ENCODE measurements around the gene ACO1. TPM values are rescaled to one million over a fixed set of nuclear protein-coding genes. Genes with fewer than 3 reads are reported as not detected.

ACO1 gene
- total and polyA plus RNA-seq, 12 donors = 11.3 to 130 (median 97.3) TPM

DNA sequence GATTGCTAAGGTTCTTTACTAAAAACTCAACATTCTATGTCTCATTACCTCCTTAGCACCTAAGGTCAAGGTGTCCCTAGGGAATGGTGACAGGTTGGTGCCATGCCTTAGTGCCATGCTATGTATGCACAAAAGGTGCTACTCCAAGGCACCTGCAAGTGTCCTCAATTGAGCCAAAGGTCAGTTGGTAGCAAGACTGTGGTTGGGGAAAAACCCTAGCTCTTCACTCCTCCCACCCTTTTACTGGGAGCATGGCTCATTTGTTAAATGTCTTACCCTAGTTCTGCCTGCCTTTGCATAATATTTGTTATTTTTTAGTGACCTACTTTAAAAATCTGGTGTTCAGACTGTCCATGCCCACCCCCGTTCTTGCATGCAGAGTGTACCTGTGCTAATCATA lies 17.0 kb downstream of the ACO1 start:
- H3K4me1 ChIP-seq (replicated peaks in 1 of 2) = peaks cover 18 to 44% of the 10 kb centered on the region in 2 donors
- DNase-seq = no peak
- TF ChIP-seq, protein P1, sequence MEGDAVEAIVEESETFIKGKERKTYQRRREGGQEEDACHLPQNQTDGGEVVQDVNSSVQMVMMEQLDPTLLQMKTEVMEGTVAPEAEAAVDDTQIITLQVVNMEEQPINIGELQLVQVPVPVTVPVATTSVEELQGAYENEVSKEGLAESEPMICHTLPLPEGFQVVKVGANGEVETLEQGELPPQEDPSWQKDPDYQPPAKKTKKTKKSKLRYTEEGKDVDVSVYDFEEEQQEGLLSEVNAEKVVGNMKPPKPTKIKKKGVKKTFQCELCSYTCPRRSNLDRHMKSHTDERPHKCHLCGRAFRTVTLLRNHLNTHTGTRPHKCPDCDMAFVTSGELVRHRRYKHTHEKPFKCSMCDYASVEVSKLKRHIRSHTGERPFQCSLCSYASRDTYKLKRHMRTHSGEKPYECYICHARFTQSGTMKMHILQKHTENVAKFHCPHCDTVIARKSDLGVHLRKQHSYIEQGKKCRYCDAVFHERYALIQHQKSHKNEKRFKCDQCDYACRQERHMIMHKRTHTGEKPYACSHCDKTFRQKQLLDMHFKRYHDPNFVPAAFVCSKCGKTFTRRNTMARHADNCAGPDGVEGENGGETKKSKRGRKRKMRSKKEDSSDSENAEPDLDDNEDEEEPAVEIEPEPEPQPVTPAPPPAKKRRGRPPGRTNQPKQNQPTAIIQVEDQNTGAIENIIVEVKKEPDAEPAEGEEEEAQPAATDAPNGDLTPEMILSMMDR (IDR thresholded peaks at IDR 0.05) = no peak
- no peaks in the 10 kb centered on the region for H3K27me3 ChIP-seq
- no peak overlapping the region for H3K4me3 ChIP-seq
- WGBS, 4 donors = 68 to 78% (median 73%) methylated on average over 1 of the region's 1 CpG
- no peaks in the 10 kb centered on the region for H3K9me3 ChIP-seq (replicated peaks in 1 of 3)
- no peak overlapping the region for H3K27ac ChIP-seq
- intact Hi-C loops (cut with DNase I) = no loop called here
- peaks cover 0 to 12% of the 10 kb centered on the region in 2 donors for H3K36me3 ChIP-seq (replicated peaks in 1 of 2)

DNA sequence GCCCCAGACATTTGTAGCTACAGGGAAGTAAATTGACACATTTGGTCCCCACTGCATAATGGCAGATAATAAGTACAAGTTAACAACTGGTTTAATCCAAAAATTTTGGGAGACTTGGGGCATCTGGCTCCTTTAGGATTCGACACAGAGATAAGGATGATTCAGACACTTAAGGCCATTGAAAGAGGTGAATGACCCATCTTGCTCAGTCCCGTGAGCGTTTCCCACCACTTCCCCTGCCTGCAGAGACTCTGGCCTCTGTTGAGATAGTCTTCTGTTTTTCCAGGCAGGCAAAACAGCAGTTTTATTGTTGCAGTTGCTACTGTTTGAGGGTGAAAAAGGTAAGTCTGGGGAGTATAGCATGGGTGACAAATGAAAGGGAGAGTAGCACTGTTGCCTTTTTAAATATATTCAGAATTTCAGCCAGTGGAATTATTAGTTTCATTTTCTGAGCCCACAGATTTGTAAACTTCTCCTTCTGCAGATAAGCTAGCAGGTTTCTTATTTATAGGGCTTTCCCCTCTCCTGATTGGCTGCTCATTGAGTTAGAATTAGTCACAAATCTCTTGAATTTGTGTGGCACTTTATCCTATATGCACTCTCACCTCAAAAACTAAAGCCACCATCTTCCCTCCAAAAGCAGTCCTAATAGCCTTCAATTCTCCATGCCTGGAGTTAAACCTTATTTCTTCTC lies 19.3 kb downstream of the ACO1 start:
- no peaks in the 10 kb centered on the region for H3K9me3 ChIP-seq (replicated peaks in 1 of 3)
- H3K4me1 ChIP-seq (replicated peaks in 1 of 2) = peaks cover 15 to 27% of the 10 kb centered on the region in 2 donors
- peak overlapping the region in 3 of 5 donors; percentile 5 to 69 (median 45) for H3K27ac ChIP-seq
- peaks cover 0 to 31% of the 10 kb centered on the region in 2 donors for H3K36me3 ChIP-seq (replicated peaks in 1 of 2)
- TF ChIP-seq POLR2A (IDR thresholded peaks at IDR 0.05) = no peak
- TF ChIP-seq, protein P1 (IDR thresholded peaks at IDR 0.05) = no peak
- peak in 3 of 7 donors; percentile 35 to 66 (median 42) for DNase-seq
- intact Hi-C loops (cut with DNase I) = no loop called here
- WGBS, 4 donors = 31 to 45% (median 39%) methylated on average over 3 of the region's 3 CpGs
- H3K4me3 ChIP-seq = peak overlapping the region in 1 of 4 donors; percentile 2
- H3K27me3 ChIP-seq = no peaks in the 10 kb centered on the region

GRCh38 chr9:32404402-32404801 lies 20.0 kb downstream of the ACO1 start:
- intact Hi-C loops (cut with DNase I) = no loop called here
- WGBS, 4 donors = 95 to 100% (median 99%) methylated on average over 1 of the region's 1 CpG

DNA sequence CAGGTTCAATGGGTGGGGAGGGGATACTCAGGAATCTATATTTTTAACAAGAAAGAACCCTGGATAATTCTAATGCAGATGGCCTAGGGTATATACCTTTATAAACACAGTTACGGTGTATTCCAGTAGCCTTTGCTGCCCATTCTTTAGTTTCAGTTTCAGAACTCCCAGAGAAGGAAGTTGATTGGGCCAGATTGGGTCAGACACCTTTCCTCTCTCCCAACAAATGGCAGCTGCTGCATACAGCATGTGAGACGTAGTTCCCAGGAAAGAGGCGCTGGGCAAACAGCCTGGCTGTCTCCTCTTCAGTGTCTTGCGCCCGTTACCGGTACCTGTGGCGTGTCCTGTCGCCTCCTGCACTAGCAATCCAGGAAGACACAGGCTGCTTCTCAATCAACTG lies 20.4 kb downstream of the ACO1 start:
- H3K4me3 ChIP-seq = no peak overlapping the region
- no peaks in the 10 kb centered on the region for H3K9me3 ChIP-seq (replicated peaks in 1 of 3)
- intact Hi-C loops (cut with DNase I) = no loop called here
- no peak for DNase-seq
- H3K4me1 ChIP-seq (replicated peaks in 1 of 2) = peaks cover 15 to 20% of the 10 kb centered on the region in 2 donors
- WGBS, 4 donors = 78 to 85% (median 81%) methylated on average over 8 of the region's 8 CpGs
- no peak for TF ChIP-seq POLR2A (IDR thresholded peaks at IDR 0.05)
- TF ChIP-seq, protein P1 (IDR thresholded peaks at IDR 0.05) = no peak
- peak overlapping the region in 1 of 5 donors; percentile 46 for H3K27ac ChIP-seq
- peaks cover 0 to 43% of the 10 kb centered on the region in 2 donors for H3K36me3 ChIP-seq (replicated peaks in 1 of 2)
- H3K27me3 ChIP-seq = no peaks in the 10 kb centered on the region

More at GRCh38 chr9:32404402-32404801, 20.0 kb downstream of the ACO1 start:
- Histone ChIP-seq H3K4me1 (replicated peaks in 1 of 2) (peaks cover 15 to 20% of the 10 kb centered on the region in 2 donors), H3K4me3 (no peak overlapping the region), H3K36me3 (replicated peaks in 1 of 2) (peaks cover 0 to 38% of the 10 kb centered on the region in 2 donors), H3K27me3 (no peaks in the 10 kb centered on the region), H3K9me3 (replicated peaks in 1 of 3) (no peaks in the 10 kb centered on the region), H3K27ac (peak overlapping the region in 1 of 5 donors; percentile 69)
- no peak for DNase-seq
- TF ChIP-seq POLR2A (IDR thresholded peaks at IDR 0.05) = no peak
- TF ChIP-seq, protein P1 (IDR thresholded peaks at IDR 0.05) = no peak

All from adrenal gland (tissue), 12 donors.